Testis (tissue), 3 donors: ENCODE measurements around the gene NDUFAF7. TPM values are rescaled to one million over a fixed set of nuclear protein-coding genes. Genes with fewer than 3 reads are reported as not detected.

Experiments
- DNase-seq: peaks from one replicate; pipeline ENCODE4 v3.0.0-alpha.2; 2019
- H3K27ac ChIP-seq, 2 donors: fragments of 200-600 bp; sonication (generic); one replicate each; pipeline ENCODE4 v1.5.1; 2019
- H3K27me3 ChIP-seq: fragments of 200-600 bp; sonication (generic); one replicate; pipeline ENCODE4 v1.5.1; 2019
- H3K36me3 ChIP-seq: fragments of 200-600 bp; sonication (generic); one replicate; pipeline ENCODE4 v1.5.1; 2017; ENCODE audit warnings: low read depth; ENCODE audit errors: missing control alignments
- H3K4me1 ChIP-seq: fragments of 200-600 bp; sonication (generic); one replicate; pipeline ENCODE4 v1.5.1; 2019
- H3K4me3 ChIP-seq, 2 donors: fragments of 200-600 bp; sonication (generic); one replicate each; pipeline ENCODE4 v1.5.1; 2017 to 2019
- H3K9me3 ChIP-seq: fragments of 200-600 bp; sonication (generic); one replicate; pipeline ENCODE4 v1.5.1; 2017
- POLR2A ChIP-seq: fragments of 450-650 bp; IDR thresholded peaks from one replicate; pipeline ENCODE4 v1.6.1; 2017; ENCODE audit warnings: antibody characterized with exemption, mild to moderate bottlenecking, moderate library complexity
- WGBS, 2 donors: methylation state at CpG; one replicate each; pipeline ENCODE4 v1.1.5; 2018; 5-methylcytosine and 5-hydroxymethylcytosine counted together
- intact Hi-C: fragments of 100-400 bp; cut with DNase I; formaldehyde crosslinking; loops from one replicate; pipeline ENCODE4 v1.15.1; 2023; ENCODE audit warnings: low total_unique reads
- polyA plus RNA-seq: library from polyadenylated mRNA; stranded (reverse); fragments of 350-450 nt; fragmentation: Illumina TruSeq; extraction: RNeasy Lipid Tissue Mini Kit (QIAGEN cat#74804); gene quantifications from one replicate; pipeline ENCODE4 v1.2.3, GENCODE V29; 2014; ENCODE audit warnings: low read depth, low replicate concordance; ENCODE audit not compliant: insufficient read depth
- total RNA-seq, 2 donors: library from RNA; depleted of rRNA; stranded (reverse); fragments of >200 nt; gene quantifications; one replicate each; pipeline ENCODE4 v1.2.3, GENCODE V29; 2016
- TF ChIP-seq, protein P1 (sequence below), 3 experiments: fragments of 450-650 bp in 2 of 3; fragments of 200-600 bp in 1 of 3; sonication (generic) in 1 of 3; IDR thresholded peaks; one replicate each; pipeline ENCODE4 v1.5.1; 2016 to 2019; ENCODE audit warnings: antibody characterized with exemption in 3 of 3, mild to moderate bottlenecking in 2 of 3, moderate library complexity in 1 of 3

The NDUFAF7 gene
- total and polyA plus RNA-seq, 3 donors from 2014 or later, result 47.2 to 170 (median 60.6) TPM

DNA sequence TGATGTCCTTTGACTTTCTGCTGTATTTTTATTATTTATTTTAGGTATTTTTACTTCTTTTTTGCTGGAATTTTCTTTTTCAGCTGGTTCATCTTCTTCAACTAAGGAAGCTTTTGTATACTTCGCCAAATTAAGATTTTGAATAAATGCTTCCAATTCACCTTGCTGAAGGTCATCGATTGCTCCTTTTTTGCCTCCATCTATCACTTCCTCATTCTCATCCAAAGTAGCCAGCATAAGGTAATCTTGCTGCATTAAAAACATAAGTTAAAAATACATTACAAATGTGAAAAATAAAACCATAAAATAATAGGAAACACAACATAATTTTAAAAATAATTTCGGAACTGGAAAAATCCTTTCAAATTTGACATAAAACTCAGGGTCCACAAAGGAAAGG lies 2.7 kb upstream of the NDUFAF7 start:
- H3K4me3 ChIP-seq, result no peak overlapping the region
- no peaks in the 10 kb centered on the region for H3K36me3 ChIP-seq
- intact Hi-C loops, result no loop called here
- H3K27ac ChIP-seq, result no peak overlapping the region
- DNase-seq, result no peak
- H3K27me3 ChIP-seq, result no peaks in the 10 kb centered on the region
- no peaks in the 10 kb centered on the region for H3K9me3 ChIP-seq
- no peak for TF ChIP-seq POLR2A
- TF ChIP-seq, protein P1, sequence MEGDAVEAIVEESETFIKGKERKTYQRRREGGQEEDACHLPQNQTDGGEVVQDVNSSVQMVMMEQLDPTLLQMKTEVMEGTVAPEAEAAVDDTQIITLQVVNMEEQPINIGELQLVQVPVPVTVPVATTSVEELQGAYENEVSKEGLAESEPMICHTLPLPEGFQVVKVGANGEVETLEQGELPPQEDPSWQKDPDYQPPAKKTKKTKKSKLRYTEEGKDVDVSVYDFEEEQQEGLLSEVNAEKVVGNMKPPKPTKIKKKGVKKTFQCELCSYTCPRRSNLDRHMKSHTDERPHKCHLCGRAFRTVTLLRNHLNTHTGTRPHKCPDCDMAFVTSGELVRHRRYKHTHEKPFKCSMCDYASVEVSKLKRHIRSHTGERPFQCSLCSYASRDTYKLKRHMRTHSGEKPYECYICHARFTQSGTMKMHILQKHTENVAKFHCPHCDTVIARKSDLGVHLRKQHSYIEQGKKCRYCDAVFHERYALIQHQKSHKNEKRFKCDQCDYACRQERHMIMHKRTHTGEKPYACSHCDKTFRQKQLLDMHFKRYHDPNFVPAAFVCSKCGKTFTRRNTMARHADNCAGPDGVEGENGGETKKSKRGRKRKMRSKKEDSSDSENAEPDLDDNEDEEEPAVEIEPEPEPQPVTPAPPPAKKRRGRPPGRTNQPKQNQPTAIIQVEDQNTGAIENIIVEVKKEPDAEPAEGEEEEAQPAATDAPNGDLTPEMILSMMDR (IDR thresholded peaks at IDR 0.05), result no peak
- peaks cover 14% of the 10 kb centered on the region for H3K4me1 ChIP-seq
- 95 to 97% methylated on average over 3 of the region's 3 CpGs for WGBS, 2 donors

- WGBS, 2 donors, result 2% methylated on average over 8 of the region's 8 CpGs
- peak overlapping the region; percentile 84 to 93 for H3K4me3 ChIP-seq
- intact Hi-C loops, result no loop called here
- H3K27ac ChIP-seq, result peak overlapping the region in 1 of 2 donors; percentile 95
- no peaks in the 10 kb centered on the region for H3K27me3 ChIP-seq
- no peak for DNase-seq
- H3K4me1 ChIP-seq, result peaks cover 14% of the 10 kb centered on the region
- TF ChIP-seq POLR2A, result no peak
- TF ChIP-seq, protein P1 (IDR thresholded peaks at IDR 0.05), result no peak
- no peaks in the 10 kb centered on the region for H3K9me3 ChIP-seq
- no peaks in the 10 kb centered on the region for H3K36me3 ChIP-seq
Observed at GRCh38 chr2:37230581-37230980, 877 bp upstream of the NDUFAF7 start.

DNA sequence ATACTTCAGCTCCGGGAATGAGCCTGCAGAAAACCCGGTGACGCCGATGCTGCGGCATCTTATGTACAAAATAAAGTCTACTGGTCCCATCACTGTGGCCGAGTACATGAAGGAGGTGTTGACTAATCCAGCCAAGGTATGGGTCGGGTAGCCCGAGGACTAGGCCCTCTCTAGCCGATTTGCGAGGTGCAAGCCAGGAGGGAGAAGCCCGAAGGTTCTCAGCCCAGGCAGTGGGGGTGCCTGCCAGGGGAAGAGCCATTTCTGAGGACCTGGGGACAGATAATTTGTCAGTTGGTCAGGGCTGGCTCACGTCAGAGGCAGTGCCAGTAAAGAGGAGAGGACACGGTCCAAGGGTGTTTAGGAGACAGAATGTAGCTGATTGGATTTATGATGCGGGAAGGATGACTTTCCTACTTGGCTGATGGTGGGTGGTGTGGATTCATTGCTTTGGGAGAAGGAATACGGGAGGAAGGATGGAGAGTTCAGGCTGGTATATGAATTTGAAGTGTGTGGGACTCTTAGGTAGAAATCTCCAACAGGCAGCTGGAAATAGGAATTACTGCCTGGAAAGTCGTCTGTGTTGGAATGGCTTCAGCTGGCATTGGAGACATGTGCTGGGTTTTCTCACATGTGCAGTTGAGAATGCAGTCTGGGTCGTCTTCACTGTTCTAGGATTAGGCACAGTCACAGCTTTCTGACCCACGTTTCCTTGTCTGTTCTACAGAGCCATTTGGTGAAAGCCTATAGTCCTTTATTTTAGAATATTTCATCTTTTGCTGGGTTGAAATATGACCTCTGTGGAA lies 874 bp downstream of the NDUFAF7 start:
- 5 to 9% methylated on average over 18 of the region's 18 CpGs for WGBS, 2 donors
- Histone ChIP-seq H3K9me3 (no peaks in the 10 kb centered on the region), H3K4me3 (peak overlapping the region; percentile 84 to 93), H3K36me3 (no peaks in the 10 kb centered on the region), H3K4me1 (peaks cover 14% of the 10 kb centered on the region), H3K27me3 (no peaks in the 10 kb centered on the region), H3K27ac (peak overlapping the region; percentile 79 to 95)
- intact Hi-C loops, result no loop called here
- no peak for TF ChIP-seq POLR2A
- TF ChIP-seq, protein P1 (IDR thresholded peaks at IDR 0.05), result no peak
- DNase-seq, result no peak

DNA sequence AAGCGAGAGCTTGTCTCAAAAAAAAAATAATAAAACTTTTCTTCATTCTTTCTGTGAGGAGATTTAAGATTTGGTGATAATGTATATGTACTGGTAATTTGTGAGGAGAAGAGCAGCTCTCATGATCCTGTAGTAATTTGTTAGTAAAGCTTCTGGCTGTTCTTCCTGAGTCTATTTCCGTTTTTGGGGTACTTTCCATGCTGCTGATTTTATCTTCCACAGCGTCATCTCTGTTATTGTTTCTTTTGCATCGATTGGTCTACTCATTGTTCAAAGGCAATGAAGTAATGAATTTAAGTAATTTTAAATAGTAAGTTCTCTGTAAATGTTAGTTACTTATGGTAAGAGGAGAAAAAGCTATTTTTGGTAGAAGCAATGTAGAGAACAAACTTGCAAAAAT lies 12.0 kb downstream of the NDUFAF7 start:
- no peaks in the 10 kb centered on the region for H3K9me3 ChIP-seq
- DNase-seq, result no peak
- no peak overlapping the region for H3K27ac ChIP-seq
- no peak overlapping the region for H3K4me3 ChIP-seq
- H3K4me1 ChIP-seq, result no peaks in the 10 kb centered on the region
- no peaks in the 10 kb centered on the region for H3K36me3 ChIP-seq
- 92 to 96% methylated on average over 4 of the region's 4 CpGs for WGBS, 2 donors
- intact Hi-C loops, result no loop called here
- no peak for TF ChIP-seq POLR2A
- TF ChIP-seq, protein P1 (IDR thresholded peaks at IDR 0.05), result no peak
- H3K27me3 ChIP-seq, result no peaks in the 10 kb centered on the region

GRCh38 chr2:37244017-37244416 lies 12.6 kb downstream of the NDUFAF7 start:
- Histone ChIP-seq H3K4me3 (no peak overlapping the region), H3K4me1 (no peaks in the 10 kb centered on the region), H3K27ac (no peak overlapping the region), H3K27me3 (no peaks in the 10 kb centered on the region), H3K9me3 (no peaks in the 10 kb centered on the region), H3K36me3 (no peaks in the 10 kb centered on the region)
- WGBS, 2 donors, result 72 to 73% methylated on average over 4 of the region's 4 CpGs
- DNase-seq, result no peak
- TF ChIP-seq, protein P1 (IDR thresholded peaks at IDR 0.05), result no peak
- TF ChIP-seq POLR2A, result no peak
- intact Hi-C loops, result no loop called here
